CD4-positive, alpha-beta T cell treated with Interleukin-4 for 1 hour (primary cell): Measurements from ENCODE around the gene UNC80.
A peak's percentile ranks its signal among the peaks of the same experiment; 100 is the strongest.
"Not testable (repeated sequence)": the region's sequence is repeated elsewhere in the genome, so short reads cannot be mapped to it uniquely, and the experiment has no call there.

Source experiments
- DNase-seq, 2 donors: peaks; one replicate each; pipeline ENCODE4 v3.0.0-alpha.2; 2020 to 2022

The UNC80 gene

DNA sequence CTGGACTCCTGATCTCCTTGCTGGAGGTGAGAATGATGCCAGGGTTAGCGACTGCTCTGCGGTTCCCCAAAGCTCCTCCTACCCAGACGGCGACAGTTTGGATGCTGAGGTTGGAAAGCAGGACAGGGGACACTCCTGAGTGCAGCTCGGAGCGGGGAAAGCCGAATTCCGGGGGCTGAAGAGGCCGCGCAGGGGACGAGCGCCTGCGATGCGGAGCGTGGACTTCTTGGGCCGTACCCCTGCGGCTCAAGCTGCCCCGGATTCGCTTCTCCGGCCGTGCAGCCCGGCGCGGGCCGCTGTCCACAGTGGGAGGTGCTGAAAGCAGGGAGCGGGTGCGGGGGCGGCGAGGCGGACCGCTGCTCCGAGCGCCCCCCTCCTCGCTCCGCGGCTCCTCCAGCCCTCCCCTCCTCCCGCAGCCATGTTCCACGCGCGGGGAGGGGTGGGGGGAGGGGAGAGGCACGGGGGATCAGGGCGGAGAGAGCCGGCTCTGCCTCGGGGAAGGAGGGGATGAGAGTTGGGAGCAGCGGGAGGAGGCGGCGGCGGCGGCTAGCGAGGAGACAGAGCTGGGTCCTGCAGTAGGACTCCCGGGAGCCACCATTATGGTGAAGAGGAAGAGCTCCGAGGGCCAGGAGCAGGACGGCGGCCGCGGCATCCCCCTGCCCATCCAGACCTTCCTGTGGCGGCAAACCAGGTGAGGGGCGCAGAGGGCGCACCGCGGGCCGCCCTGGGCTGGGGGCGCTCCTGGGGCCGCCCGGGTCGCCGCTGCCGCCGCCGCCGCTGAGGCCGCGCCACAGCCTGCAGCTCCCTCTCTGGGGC lies at the start of gene UNC80:
TSS of gene UNC80 (plus strand) at position 359 of the 816 bp plus-strand sequence. CDS start at position 600, 241 bp downstream.
- DNase-seq: no peak

DNA sequence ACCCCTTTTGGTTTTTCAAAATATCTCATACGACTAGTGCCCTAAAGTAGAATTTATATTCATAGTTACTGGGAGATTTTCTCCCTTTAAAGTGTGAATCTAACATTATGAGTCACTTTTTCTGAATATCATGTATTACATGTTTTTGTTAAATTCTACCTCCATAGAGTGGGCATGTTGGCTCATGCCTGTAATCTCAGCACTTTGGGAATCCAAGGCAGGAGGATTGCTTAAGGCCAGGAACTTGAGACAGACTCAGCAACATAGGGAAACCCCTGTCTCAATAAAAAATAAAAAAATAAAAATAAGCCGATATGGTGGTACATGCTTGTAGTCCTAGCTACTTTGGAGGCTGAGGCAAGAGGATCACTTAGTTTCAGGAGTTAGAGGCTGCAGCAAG lies 45.3 kb upstream of the UNC80 start:
- no peak for DNase-seq

DNA sequence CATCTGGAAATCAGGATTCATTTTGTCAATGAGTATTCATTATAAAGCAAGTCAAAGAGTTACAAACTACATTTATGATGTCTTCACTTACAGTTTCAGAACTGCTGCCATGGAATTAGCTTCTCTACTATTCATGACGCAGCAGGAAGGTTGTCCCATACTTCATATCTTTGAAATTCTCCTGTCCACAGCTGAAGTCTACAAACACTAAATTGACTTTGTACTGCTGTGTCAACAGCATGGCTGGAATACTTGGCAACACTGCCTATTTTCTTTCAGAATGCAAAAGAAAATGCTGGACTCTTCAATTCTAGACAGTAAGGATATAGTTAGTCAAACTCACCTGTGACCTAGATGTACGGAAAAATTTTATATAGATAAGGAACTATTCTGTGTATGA lies 44.6 kb upstream of the UNC80 start:
- DNase-seq: no peak

GRCh38 chr2:209734805-209735204 lies 36.8 kb upstream of the UNC80 start:
- no peak for DNase-seq

DNA sequence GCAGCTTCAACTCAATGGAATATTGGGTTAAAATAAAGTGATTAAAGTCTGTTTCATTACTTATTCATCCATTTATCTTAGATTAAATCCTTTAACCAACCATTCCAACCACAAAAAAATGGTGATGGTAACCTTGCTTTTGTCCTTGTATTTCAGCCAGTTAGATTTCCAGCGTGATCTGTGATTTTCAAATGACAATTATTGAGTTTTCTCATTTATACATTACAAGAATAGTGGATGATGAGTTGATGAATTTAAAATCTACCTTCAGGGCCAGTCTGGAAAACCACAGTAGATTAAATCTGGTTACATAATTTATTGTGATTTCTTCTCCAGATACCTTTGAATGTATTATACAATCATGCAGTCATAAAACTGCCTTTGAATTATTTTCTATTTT lies 29.7 kb upstream of the UNC80 start:
- DNase-seq: no peak

GRCh38 chr2:209753020-209753419 lies 18.6 kb upstream of the UNC80 start:
- no peak for DNase-seq

DNA sequence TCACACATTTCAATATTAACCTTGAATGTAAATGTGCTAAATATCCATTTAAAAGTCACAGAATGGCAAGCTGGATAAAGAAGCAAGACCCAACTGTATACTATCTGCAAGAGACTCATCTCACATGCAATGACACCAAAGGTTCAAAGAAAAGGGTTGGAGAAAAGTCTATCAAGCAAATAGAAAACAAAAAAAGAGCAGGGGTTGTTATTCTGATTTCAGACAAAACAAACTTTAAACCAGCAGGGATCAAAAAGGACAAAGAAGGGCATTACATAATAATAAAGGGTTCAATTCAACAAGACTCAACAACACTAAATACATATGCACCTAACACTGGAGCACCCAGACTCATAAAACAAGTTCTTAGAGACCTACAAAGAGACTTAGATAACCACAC lies 14.5 kb upstream of the UNC80 start:
- no peak for DNase-seq

DNA sequence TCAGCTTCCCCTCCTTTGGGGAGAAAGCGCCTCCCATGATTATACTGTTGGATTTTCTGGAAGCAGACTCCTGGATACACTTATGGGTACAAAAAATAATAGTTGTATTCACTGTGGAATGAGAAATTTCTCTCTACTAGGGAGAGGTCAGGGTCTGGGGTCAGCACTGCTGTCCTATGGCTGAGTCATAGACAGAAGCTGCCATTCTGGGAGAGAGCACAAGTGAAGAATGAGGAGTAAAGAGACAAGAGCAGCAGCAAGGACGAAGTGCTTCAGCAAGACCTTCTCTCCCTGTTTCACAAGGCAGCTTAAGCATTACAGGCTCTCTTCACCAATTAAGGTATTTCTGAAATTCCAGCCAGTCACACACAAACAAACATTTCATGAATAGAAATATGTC lies 10.1 kb upstream of the UNC80 start:
- DNase-seq: no peak

GRCh38 chr2:209762563-209762962 lies 9.1 kb upstream of the UNC80 start:
- no peak for DNase-seq

GRCh38 chr2:209763106-209763505 lies 8.5 kb upstream of the UNC80 start:
- no peak for DNase-seq

GRCh38 chr2:209766613-209767012 lies 5.0 kb upstream of the UNC80 start:
- no peak for DNase-seq

- no peak for DNase-seq
Measured at GRCh38 chr2:209767316-209767715, 4.3 kb upstream of the UNC80 start.

DNA sequence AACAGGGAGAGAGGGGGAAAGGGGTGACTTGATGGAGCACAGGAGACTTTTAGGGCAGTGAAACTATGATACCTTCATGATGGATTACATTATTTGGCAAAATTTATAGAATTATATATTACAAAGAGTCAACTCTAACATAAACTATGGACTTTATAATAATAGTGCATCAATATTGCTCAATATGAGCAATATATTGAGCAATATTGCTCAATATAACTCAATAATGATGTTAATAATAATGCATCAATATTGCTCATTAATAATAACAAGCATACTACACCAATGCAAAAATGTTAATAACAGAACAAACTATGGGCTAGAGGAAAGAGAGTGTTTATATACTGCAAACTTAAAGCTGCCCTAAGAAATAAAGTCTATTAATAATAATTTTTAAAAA lies 3.1 kb upstream of the UNC80 start:
- DNase-seq: no peak

GRCh38 chr2:209772290-209772685 lies 656 bp downstream of the UNC80 start:
- no peak for DNase-seq

- no peak for DNase-seq
Measured at GRCh38 chr2:209773377-209773776, 1.7 kb downstream of the UNC80 start.

DNA sequence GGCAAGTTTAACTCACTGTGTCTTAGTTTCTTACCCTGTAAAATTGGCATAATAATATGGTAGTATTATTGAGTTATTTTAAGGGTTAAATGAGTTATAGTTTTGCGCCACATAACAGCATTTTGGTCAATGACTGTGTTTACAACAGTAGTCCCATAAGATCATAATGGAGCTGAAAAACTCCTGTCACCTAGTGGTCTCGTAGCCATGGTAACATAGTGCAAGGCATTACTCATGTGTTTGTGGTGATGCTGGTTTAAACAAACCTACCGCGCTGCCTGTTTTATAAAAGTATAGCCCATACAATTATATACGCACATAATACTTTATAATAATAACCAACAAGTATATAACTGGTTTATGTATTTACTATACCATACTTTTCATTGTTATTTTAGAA lies 15.8 kb downstream of the UNC80 start:
- DNase-seq: no peak

DNA sequence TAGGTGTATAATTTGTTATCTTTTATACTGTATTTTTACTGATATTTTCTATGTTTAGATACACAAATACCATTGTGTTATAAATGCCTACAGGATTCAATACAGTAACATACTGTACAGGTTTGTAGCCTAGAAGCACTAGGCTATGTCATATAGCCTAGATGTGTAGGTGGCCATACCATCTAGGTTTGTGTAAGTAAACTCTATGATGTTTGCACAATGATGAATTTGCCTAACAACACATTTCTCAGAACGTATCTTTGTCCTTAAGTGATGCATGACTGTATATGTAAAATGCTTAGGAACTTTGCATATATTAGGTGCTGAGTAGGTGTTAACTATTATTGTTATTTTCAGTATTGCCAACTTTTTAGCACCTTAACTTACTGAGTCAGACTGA lies 17.3 kb downstream of the UNC80 start:
- DNase-seq: no peak

DNA sequence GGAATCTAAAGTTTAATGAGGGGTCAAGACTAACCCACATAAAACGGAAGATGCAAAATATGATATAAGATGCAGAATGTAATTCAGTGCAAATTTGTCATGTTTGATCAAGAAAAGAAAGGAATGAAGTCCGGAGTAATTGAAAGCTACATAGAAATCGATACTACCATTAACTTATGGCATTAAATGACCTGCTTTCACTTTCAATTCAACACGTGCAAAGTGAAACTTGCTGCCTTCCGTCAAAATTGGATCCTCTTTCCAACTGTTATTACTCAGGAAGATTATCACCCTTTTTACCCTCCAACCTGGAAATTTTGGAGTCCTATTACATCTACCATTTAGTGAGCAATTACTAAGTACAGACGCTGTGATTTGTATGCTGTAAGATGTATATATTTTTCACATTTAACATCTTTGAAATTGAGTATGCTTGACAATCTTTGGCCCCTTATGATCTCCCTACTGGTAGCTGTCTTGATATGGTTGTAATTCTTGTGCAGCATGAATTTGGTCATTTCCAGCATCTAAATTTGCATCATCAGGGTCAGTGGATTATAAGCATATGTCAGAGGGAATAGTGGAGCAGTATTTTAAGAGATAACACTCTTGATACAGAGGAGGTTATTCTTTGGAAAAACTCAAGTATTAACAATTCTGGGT lies 18.6 kb downstream of the UNC80 start:
- DNase-seq: peak in 1 of 2 donors; percentile 37

GRCh38 chr2:209791151-209791550 lies 19.5 kb downstream of the UNC80 start:
- no peak for DNase-seq

GRCh38 chr2:209795425-209795824 lies 23.8 kb downstream of the UNC80 start:
- not testable (repeated sequence) for DNase-seq

DNA sequence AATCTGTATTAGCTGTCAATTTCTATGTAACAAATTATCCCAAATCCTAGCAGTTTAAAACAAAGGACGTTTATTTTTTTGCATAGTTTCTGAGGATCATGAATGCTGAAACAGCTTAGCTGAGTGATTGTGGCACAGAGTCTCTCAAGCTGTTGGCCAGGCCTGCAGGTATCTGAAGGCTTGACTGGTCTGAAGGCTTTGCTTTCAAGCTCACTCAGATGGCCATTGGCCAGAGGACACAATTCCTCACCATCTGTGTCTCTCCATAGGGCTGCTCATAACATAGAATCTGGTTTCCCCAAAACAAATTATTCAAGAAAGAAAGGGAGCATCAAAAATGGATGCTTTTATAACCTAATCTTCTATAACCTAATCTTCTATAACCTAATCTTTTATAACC lies 33.7 kb downstream of the UNC80 start:
- no peak for DNase-seq

DNA sequence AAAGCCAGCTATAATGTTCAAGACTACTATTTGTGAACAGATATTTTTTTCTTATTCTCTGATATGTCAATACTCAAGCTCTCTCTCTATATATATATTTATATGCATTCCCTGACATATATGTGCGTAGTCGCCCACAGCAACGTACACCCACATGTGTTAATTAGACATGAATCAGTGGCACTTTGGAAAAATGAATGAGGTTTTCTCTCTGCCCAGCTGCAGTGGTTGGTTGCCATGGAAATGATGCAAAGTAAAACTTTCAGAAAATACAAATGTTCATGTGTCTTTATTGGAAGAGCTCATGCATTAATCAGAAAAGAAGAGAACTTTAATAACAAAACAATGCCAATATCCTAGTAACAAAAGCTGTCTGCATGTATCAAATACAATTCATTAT lies 34.7 kb downstream of the UNC80 start:
- no peak for DNase-seq

GRCh38 chr2:209808521-209808920 lies 36.9 kb downstream of the UNC80 start:
- no peak for DNase-seq

DNA sequence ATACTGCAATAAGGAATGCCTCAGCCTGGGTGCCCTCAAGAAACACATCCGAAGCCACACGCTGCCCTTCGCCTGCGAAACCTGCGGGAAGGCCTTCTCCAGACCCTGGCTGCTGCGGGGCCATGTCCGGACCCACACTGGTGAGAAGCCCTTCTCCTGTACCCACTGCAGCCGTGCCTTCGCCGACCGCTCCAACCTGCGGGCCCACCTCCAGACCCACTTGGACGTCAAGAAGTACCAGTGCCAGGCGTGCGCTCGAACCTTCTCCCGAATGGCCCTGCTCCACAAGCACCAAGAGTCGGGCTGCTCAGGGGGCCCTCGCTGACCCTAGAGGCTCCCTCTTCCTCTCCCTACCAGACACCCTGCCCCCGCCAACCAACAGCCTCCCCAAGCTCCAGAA lies 37.6 kb downstream of the UNC80 start:
- DNase-seq: no peak

DNA sequence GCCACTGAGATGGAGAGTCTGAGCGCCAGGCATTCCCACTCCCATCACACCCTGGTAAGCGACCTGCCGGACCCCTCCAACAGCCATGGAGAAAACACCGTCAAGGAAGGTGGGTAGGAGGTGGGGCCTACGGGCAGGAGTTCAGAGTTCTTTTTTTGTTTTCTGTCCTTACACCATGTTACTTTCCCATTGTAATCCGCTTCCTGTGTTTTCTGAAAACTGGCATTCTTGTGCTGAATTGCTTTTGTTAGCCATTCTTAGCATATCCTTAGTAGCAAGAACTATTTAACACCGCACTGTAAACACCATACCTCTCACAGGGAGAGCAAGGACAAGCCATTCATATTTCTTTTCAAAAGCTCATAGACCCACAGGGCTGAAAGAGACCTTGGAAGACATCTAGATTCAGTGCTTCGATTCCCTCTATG lies 46.2 kb downstream of the UNC80 start:
- DNase-seq: no peak
